Hippocampal formation (tissue), 2 donors: Measurements from ENCODE around the gene MRPL46.
A peak's percentile ranks its signal among the peaks of the same experiment; 100 is the strongest.
"Not testable (repeated sequence)": the region's sequence is repeated elsewhere in the genome, so short reads cannot be mapped to it uniquely, and the experiment has no call there.

Source experiments
- DNase-seq, 2 donors: peaks; one replicate each; lab custom pipeline; 2025; lab: John Stamatoyannopoulos, UW

The MRPL46 gene

GRCh38 chr15:88479169-88479568 lies 12.0 kb upstream of the MRPL46 start:
- no peak for DNase-seq

- DNase-seq, result no peak
Observed at GRCh38 chr15:88477904-88478303, 10.7 kb upstream of the MRPL46 start.

DNA sequence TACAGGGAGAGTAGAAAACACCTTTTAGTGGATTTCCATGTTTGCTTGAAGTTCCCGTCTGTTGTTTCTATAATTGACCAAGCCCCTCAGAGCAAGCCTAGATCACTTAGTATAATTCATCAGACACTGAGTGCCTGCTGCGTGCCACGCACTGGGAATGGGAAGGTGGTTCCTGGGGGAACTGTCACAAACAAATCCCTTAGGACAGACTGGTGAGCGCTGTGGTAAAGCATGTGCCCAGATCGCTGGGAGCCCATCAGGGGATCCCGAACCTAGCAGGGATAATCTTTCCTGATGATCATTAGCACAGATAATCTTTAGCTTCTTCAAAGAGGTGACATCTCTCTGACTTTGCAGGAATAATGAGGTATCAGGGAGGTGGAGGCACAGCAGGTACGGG lies 9.9 kb upstream of the MRPL46 start:
- no peak for DNase-seq

GRCh38 chr15:88476635-88477060 lies 9.5 kb upstream of the MRPL46 start:
- peak; percentile 36 to 83 for DNase-seq

DNA sequence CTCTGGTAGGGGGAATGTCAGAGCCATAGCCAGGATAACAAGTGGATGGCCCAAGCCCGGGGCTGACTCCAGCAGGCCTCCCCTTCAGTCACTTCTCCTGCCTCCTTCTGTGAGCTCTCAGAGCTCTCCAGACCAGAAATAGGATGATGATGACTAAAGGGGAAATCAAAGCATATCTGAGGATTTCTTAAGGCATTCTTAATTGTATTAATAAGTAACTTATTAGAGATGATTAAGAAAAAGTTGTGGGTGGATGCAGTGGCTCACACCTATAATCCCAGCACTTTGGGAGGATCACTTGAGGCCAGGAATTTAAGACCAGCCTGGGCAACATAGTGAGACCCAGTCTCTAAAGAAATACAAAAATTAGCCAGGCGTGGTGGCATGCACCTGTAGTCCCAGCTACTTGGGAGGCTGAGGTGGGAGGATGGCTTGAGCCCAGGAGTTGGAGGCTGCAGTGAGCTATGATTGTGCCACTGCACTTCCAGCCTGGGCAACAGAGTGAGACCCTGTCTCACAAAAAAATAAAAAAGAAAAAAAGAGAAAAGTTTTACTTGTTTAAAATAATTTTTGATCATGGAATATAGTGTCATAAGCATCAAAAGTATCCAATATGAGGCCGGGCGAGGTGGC lies 6.6 kb upstream of the MRPL46 start:
- not testable (repeated sequence) for DNase-seq

DNA sequence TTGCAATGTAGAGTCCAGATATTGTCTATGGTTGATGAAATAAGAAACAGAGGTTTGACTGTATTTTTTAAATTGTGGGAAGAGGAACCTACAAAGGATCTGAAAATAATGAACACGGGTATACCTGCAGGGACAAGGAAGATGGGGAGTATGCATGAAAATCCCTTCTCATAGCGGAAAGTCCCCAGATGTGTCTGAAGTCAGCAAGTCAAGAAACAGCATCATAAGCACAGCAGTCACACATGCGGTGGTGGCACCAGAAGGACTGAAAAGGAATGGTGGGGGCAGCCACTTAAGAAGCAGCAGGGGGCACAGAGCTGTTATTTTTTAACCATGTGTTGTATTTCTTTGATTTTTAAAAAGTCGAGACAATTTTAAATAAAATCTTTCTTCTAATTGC lies 5.0 kb upstream of the MRPL46 start:
- no peak for DNase-seq

- DNase-seq, result no peak
Observed at GRCh38 chr15:88470625-88471372, 3.6 kb upstream of the MRPL46 start.

- no peak for DNase-seq
Observed at GRCh38 chr15:88469321-88469720, 2.1 kb upstream of the MRPL46 start.

DNA sequence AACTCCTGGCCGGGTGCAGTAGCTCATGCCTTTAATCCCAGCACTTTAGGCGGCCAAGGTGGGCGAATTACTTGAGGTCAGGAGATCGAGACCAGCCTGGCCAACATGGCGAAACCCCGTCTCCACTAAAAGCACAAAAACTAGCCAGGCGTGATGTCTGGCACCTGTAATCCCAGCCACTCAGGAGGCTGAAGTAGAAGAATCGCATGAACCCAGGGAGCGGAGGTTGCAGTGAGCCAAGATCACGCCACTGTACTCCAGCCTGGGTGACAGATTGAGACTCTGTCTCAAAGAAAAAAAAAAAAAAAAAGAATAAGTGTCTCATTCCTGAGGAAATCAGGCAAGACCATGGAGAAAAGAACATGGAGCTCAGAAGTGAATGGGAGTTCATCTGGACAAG lies 1.5 kb upstream of the MRPL46 start:
- not testable (repeated sequence) for DNase-seq

DNA sequence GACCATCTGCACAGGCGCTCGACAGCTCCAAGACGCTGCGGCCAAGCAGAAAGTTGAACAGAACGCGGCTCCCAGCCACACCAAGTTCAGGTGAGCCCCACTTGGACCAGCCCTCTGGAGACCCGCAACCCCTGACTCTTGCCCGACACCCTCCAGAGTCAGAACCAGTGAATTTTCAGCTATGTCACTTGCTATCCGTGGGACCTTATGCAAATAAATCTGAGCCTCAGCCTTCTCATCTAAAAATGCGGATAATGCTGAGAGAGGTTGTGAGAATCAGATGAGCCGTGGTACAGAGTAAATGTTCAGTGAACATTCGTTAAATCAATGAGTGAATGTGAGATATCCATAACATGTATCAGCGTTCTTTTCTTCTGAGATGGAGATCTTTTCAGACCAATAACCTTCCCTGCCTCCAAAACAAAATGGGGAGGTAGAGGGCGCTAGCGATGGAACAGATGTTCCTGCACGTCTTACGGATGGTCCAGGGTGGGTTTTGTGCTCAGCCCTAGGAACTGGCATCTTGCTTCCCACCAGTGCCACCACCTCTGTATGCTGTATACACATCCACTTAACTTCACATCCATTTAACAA lies 844 bp upstream of the MRPL46 start:
- DNase-seq, result no peak

- no peak for DNase-seq
Observed at GRCh38 chr15:88465633-88466224, 1.5 kb downstream of the MRPL46 start.

DNA sequence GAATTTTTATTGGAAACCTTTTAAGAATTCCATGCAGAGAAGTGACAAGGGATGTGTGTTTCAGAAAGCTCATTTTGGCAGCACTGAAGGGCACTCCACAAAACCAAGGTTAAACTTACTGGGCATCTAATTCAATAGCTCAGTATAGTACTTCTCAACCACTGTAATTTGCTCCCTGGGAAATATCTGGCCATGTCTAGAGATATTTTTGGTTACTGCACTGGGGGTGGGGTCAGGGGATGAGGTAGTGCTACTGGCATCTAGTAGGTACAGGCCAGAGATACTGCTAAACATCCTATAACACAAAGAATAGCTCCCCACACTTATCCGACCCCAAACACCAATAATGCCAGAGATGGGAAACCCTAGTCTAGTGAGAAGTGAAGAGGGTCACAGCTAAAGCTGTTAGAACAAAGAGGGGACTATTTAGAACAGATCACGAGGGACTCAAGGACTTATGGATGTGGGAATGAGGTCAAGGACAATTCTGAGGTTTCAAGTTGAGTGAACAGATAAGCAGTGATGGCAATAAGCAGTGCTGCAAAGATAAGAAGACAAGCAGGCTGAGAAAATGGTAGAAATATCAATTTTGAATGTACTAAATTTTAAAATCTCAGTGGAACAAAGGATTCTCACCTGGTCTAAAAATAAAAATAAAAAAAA lies 3.2 kb downstream of the MRPL46 start:
- DNase-seq, result no peak

DNA sequence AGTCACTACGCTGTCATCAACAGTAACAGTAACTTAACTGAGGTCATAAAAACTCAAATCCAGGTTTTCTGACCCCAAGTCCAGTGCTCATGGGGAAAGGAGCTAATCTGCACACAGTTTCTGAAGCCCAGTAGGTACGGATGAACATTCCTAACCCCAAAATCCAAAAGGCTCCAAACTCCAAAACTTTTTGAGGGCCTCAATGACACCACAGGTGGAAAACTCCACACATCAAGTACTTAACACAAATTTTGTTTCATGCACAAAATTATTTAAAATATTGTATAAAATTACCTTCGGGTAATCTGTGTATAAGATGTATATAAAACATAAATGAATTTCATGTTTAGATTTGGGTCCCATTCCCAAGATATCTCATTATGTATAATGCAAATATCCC lies 10.5 kb downstream of the MRPL46 start:
- DNase-seq, result no peak

GRCh38 chr15:88454867-88455810 lies 12.0 kb downstream of the MRPL46 start:
- DNase-seq, result peak; percentile 9 to 39

DNA sequence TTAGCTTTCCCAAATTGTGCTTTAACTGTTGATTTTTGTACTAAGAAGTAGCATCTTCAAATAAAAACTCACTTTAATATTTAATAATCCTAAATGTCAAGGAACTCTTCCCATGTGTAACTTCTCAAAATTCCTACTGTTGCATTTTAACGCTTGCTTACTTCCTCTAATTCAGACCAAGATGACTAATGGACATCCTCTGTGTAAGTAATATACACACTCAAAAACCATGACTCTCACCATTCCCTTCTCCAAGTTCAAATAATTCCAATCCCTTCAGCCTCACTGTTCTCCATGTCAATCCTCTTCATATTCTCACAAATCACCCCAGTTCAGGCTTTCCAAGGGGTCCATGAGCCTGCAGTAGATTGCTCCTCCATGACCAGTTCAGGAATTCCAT lies 13.0 kb downstream of the MRPL46 start:
- no peak for DNase-seq

DNA sequence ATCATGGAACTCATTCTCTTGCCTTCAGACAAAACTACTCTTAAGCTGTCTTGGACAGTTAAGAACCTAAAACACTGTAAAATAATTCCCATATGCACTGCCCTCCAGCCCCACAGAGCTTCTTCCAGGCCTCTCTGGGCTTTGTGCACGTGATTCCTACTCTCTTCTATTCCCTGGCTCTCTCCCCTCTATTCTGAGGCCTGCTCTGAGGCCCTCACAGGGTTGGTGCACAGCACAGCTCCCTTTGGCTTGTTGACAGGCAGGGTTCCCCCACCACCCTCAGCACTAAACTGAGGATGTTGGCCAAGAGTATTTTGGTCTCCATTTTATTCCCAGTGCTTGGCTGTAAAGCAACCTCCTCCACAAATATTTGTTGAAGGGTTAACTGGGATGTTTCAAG lies 13.5 kb downstream of the MRPL46 start:
- no peak for DNase-seq

GRCh38 chr15:88450125-88450798 lies 16.9 kb downstream of the MRPL46 start:
- DNase-seq, result peak in 1 of 2 donors; percentile 38

GRCh38 chr15:88449581-88449980 lies 17.6 kb downstream of the MRPL46 start:
- DNase-seq, result no peak

DNA sequence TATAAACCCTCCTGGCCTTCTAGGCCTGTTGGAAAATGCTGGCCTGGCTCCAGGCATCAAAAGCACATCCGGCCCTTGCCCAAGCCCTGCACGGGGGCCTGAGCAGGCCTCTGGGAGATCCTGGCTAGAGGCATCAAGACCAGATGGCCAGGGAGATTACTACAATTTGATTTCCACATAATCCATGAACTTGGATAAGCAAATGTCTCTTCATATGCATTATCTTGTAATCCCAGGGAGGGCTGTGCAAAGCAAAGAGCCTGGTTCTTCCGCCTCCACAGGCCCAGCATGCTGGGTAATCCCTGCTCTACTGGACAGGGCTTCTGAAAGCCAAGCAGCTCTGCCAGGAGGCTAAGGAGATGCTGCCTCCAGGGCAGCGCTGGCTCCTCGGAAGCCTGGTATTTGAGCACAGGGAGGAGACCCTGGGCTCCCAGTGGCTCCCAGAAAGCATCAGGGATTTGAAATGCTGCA lies 18.2 kb downstream of the MRPL46 start:
- DNase-seq, result no peak

DNA sequence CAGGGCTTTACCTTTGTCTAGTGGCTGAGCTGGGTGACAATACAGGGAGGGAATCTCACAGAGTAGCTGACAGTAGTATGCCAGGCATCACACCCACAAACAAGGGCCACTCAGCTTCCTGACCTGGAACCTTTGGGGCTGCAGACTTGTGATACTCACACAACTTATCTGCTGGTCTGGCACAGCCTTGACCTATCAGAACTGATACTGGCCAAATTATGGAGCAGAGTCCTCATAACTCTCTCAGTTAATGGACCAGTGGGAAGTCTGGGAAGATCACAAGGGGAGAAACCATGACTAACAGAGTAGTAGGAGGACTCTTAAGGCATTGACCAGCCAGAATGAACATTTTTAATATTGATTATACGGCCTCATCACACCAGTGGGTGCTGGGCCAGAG lies 19.4 kb downstream of the MRPL46 start:
- DNase-seq, result no peak
